HCT116 (cell line): Measurements from ENCODE around the gene MORN5. TPM values are rescaled to one million over a fixed set of nuclear protein-coding genes. Genes with fewer than 3 reads are reported as not detected.

Source experiments
- ATAC-seq: fragments of 200-7000 bp; cut with Tn5 transposase; 2 replicates; pipeline ENCODE4 v1.9.1; 2020; ENCODE audit warnings: mild to moderate bottlenecking, moderate library complexity
- Bru-seq: library from RNA; stranded (reverse); fragments of 400-500 nt; gene quantifications from one replicate; lab custom pipeline; 2021; lab: Mats Ljungman, UMichigan
- BruChase-seq, 2 experiments: library from RNA; stranded (reverse); fragments of 400-500 nt; gene quantifications; one replicate each; lab custom pipeline; 2021; lab: Mats Ljungman, UMichigan
- BruUV-seq: library from RNA; stranded (reverse); fragments of 400-500 nt; replicated peaks from 2 replicates; lab custom pipeline; 2021; lab: Mats Ljungman, UMichigan
- CTCF ChIA-PET: fragments of 300-600 bp; sonication (Branson Sonifier 250); formaldehyde crosslinking; loops from one replicate; lab custom pipeline; 2021; ENCODE audit warnings: antibody characterized with exemption; lab: Charles Lee
- POLR2A ChIA-PET: fragments of 300-600, 350-600 bp; sonication (Branson Sonifier 250); formaldehyde crosslinking; loops from one replicate; lab custom pipeline; 2021; ENCODE audit warnings: antibody characterized with exemption; lab: Charles Lee
- RAD21 ChIA-PET, 2 experiments: fragments of 300-600 bp; sonication (Branson Sonifier 250); formaldehyde crosslinking; loops; one replicate each; lab custom pipeline; 2023; ENCODE audit warnings: low total read pairs in 2 of 2; ENCODE audit not compliant: uncharacterized antibody in 2 of 2, unreplicated experiment in 2 of 2, low non-redundant PET in 1 of 2; lab: Charles Lee
- DNase-seq: peaks from one replicate; pipeline ENCODE4 v3.0.0-alpha.2; 2010; ENCODE audit warnings: low read depth, low spot score
- H2AFZ ChIP-seq: fragments of 200-600 bp; shearing (Covaris generic), sonication (generic); 2 replicates; pipeline ENCODE4 v1.6.1; 2017; ENCODE audit warnings: low read depth, mixed run types, mixed read lengths, antibody characterized with exemption, low read length; ENCODE audit not compliant: poor library complexity, severe bottlenecking
- H3K27ac ChIP-seq: 2 replicates; pipeline ENCODE4 v1.5.1; 2012; ENCODE audit warnings: low read depth, low read length
- H3K27me3 ChIP-seq: fragments of 200-600 bp; sonication (generic); 2 replicates; pipeline ENCODE4 v1.6.1; 2016; ENCODE audit warnings: mixed run types, low read length, mixed read lengths; ENCODE audit not compliant: insufficient read depth
- H3K36me3 ChIP-seq, 2 experiments: fragments of 200-500 bp in 1 of 2; fragments of 200-600 bp in 1 of 2; sonication (Bioruptor generic) in 1 of 2; sonication (generic) in 1 of 2; 2 replicates each; pipeline versions ENCODE4 v1.5.1 to v1.6.1; 2014 to 2016; ENCODE audit warnings: low read length in 2 of 2, inconsistent platforms in 1 of 2, mixed read lengths in 1 of 2, mixed run types in 1 of 2; ENCODE audit not compliant: insufficient read depth in 2 of 2, control insufficient read depth in 1 of 2
- H3K4me1 ChIP-seq, 2 experiments: fragments of 200-600 bp in 1 of 2; sonication (generic) in 1 of 2; 2 replicates each; pipeline versions ENCODE4 v1.5.1 to v1.6.1; 2012 to 2017; ENCODE audit warnings: low read length in 2 of 2, inconsistent platforms in 1 of 2, mild to moderate bottlenecking in 1 of 2, mixed read lengths in 1 of 2, mixed run types in 1 of 2, moderate library complexity in 1 of 2; ENCODE audit not compliant: insufficient read depth in 2 of 2, control insufficient read depth in 1 of 2
- H3K4me2 ChIP-seq: fragments of 200-600 bp; sonication (generic); 2 replicates; pipeline ENCODE4 v1.6.1; 2017; ENCODE audit warnings: mixed run types, low read length, mixed read lengths
- H3K4me3 ChIP-seq, 2 experiments: fragments of 200-600 bp in 1 of 2; sonication (generic) in 1 of 2; replicated peaks in 1 of 2; 2 replicates each; pipeline ENCODE4 v1.5.1; 2011 to 2016; ENCODE audit warnings: low read length in 2 of 2, control low read depth in 1 of 2, low read depth in 1 of 2, mild to moderate bottlenecking in 1 of 2, mixed read lengths in 1 of 2, mixed run types in 1 of 2
- H3K79me2 ChIP-seq: fragments of 200-600 bp; sonication (generic); 2 replicates; pipeline ENCODE4 v1.6.1; 2017; ENCODE audit warnings: mild to moderate bottlenecking, mixed run types, low read length, moderate library complexity, mixed read lengths; ENCODE audit not compliant: insufficient read depth
- H3K9ac ChIP-seq: fragments of 200-600 bp; sonication (generic); 2 replicates; pipeline ENCODE4 v1.6.1; 2016; ENCODE audit warnings: low read length, mixed read lengths
- H3K9me2 ChIP-seq: fragments of 200-600 bp; sonication (generic), shearing (Covaris generic); 2 replicates; pipeline ENCODE4 v1.6.1; 2017; ENCODE audit warnings: mixed run types, mild to moderate bottlenecking, moderate library complexity; ENCODE audit not compliant: insufficient read depth
- H3K9me3 ChIP-seq, 2 experiments: fragments of 200-500 bp in 1 of 2; fragments of 200-600 bp in 1 of 2; sonication (Bioruptor generic) in 1 of 2; sonication (generic) in 1 of 2; 2 replicates each; pipeline ENCODE4 v1.6.1; 2014 to 2017; ENCODE audit warnings: low read length in 2 of 2, mixed read lengths in 2 of 2, inconsistent platforms in 1 of 2, low read depth in 1 of 2, mild to moderate bottlenecking in 1 of 2, mixed run types in 1 of 2, moderate library complexity in 1 of 2; ENCODE audit not compliant: control insufficient read depth in 1 of 2, insufficient read depth in 1 of 2
- H4K20me1 ChIP-seq: fragments of 200-600 bp; sonication (generic), shearing (Covaris generic); 2 replicates; pipeline ENCODE4 v1.6.1; 2017; ENCODE audit warnings: mixed run types, mild to moderate bottlenecking, moderate library complexity; ENCODE audit not compliant: insufficient read depth
- CBX3 ChIP-seq: IDR thresholded peaks from 2 replicates; pipeline ENCODE4 v1.6.1; 2012; ENCODE audit warnings: low read depth
- CEBPB ChIP-seq: IDR thresholded peaks from 2 replicates; pipeline ENCODE4 v1.6.1; 2012; ENCODE audit warnings: low read depth
- EGR1 ChIP-seq: IDR thresholded peaks from 2 replicates; pipeline ENCODE4 v1.6.1; 2012; ENCODE audit warnings: low read depth
- EZH2 ChIP-seq: fragments of 200-600 bp; sonication (generic); IDR thresholded peaks from 2 replicates; pipeline ENCODE4 v1.6.1; 2017; ENCODE audit warnings: antibody characterized with exemption, mixed run types
- JUND ChIP-seq: IDR thresholded peaks from 2 replicates; pipeline ENCODE4 v1.6.1; 2012
- POLR2A ChIP-seq: IDR thresholded peaks from 2 replicates; pipeline ENCODE4 v1.7.0; 2011; ENCODE audit warnings: borderline replicate concordance; ENCODE audit not compliant: insufficient read depth, insufficient read length; ENCODE audit errors: extremely low read depth
- POLR2AphosphoS5 ChIP-seq: IDR thresholded peaks from 2 replicates; pipeline ENCODE4 v1.6.1; 2011; ENCODE audit warnings: mild to moderate bottlenecking, low read depth, low read length, moderate library complexity
- SP1 ChIP-seq: IDR thresholded peaks from 2 replicates; pipeline ENCODE4 v1.6.1; 2012; ENCODE audit warnings: low read depth
- SRF ChIP-seq: IDR thresholded peaks from 2 replicates; pipeline ENCODE4 v1.6.1; 2012; ENCODE audit warnings: low read depth
- TCF7L2 ChIP-seq: IDR thresholded peaks from 2 replicates; pipeline ENCODE4 v1.7.0; 2011; ENCODE audit warnings: borderline replicate concordance, inconsistent platforms; ENCODE audit not compliant: insufficient read depth, insufficient read length; ENCODE audit errors: extremely low read depth
- YY1 ChIP-seq: IDR thresholded peaks from 2 replicates; pipeline ENCODE4 v1.6.1; 2011; ENCODE audit warnings: low read length, low read depth, moderate library complexity, mild to moderate bottlenecking; ENCODE audit not compliant: insufficient replicate concordance; ENCODE audit errors: extremely low read depth
- ZNF274 ChIP-seq: fragments of 200-500 bp; sonication (Bioruptor generic); IDR thresholded peaks from 2 replicates; pipeline ENCODE4 v1.6.1; 2014; ENCODE audit warnings: mild to moderate bottlenecking, low read depth, low read length, inconsistent platforms
- intact Hi-C: fragments of 100-400 bp; cut with micrococcal nuclease; formaldehyde crosslinking; loops from 2 replicates; pipeline ENCODE4 v1.10.0; 2022
- long read RNA-seq: library from polyadenylated mRNA; unstranded; transcript quantifications from one replicate; pipeline ENCODE4 v2.0.0, GENCODE V29; 2021; ENCODE audit not compliant: unreplicated experiment
- polyA plus RNA-seq: library from polyadenylated mRNA; unstranded; fragments of >200 nt; gene quantifications from 2 replicates; pipeline ENCODE4 v1.2.1, GENCODE V29; 2012; ENCODE audit warnings: missing spikeins
- total RNA-seq: library from RNA; stranded (reverse); gene quantifications from one replicate; pipeline ENCODE4 v1.2.1, GENCODE V29; 2021; ENCODE audit not compliant: unreplicated experiment
- TF ChIP-seq, protein P1 (sequence below): IDR thresholded peaks from 2 replicates; pipeline ENCODE4 v1.6.1; 2011; ENCODE audit warnings: mild to moderate bottlenecking, low read length, moderate library complexity; ENCODE audit not compliant: insufficient replicate concordance; ENCODE audit errors: extremely low read depth
- TF ChIP-seq, protein P2 (sequence below): IDR thresholded peaks from 2 replicates; pipeline ENCODE4 v1.6.1; 2012; ENCODE audit warnings: low read depth
- TF ChIP-seq, protein P3 (sequence below): IDR thresholded peaks from 2 replicates; pipeline ENCODE4 v1.6.1; 2012
- TF ChIP-seq, protein P4 (sequence below), 3 experiments: fragments of 200-600 bp in 1 of 3; sonication (generic) in 1 of 3; IDR thresholded peaks in 2 of 3; conservative IDR thresholded peaks in 1 of 3; 2 replicates each; pipeline ENCODE4 v1.5.1; 2012 to 2017; ENCODE audit warnings: low read depth in 2 of 3, low read length in 2 of 3, antibody characterized with exemption in 1 of 3, borderline replicate concordance in 1 of 3, control low read depth in 1 of 3, mild to moderate bottlenecking in 1 of 3, mixed read lengths in 1 of 3, mixed run types in 1 of 3, moderate library complexity in 1 of 3; ENCODE audit not compliant: insufficient read depth in 1 of 3

The MORN5 gene
- total RNA-seq = not detected
- polyA plus RNA-seq = 0.88 TPM in 1 of 2 replicates, not detected in the other
- Bru-seq, nascent RNA = percentile 14 among the genes with signal in this experiment
- BruChase-seq, experiment 1, labeled RNA remaining after a 6-hour chase = percentile 13 among the genes with signal in this experiment
- percentile 15 among the genes with signal in this experiment for BruChase-seq, experiment 2, labeled RNA remaining after a 2-hour chase
- long read RNA-seq = 0 reads

- 0 out of 2 replicates have a peak, but pooled peaks cover 4% of the 10 kb centered on the region for H4K20me1 ChIP-seq
- peak within 1 kb of the TSS; percentile 75 to 92 for H3K4me3 ChIP-seq
- peak within 1 kb of the TSS; percentile 86 for H3K4me2 ChIP-seq
- H3K27ac ChIP-seq = peak within 1 kb of the TSS; percentile 49
- ChIA-PET POLR2A (no interaction called here), RAD21 (no interaction called here), CTCF (interaction anchor here (1.1 to 2.8 kb wide), 3 partner anchors 14 to 191 kb away, joined by 3 to 11 read pairs (median 6); no protein-coding TSS in a partner anchor)
- TSS peak; percentile 72 for BruUV-seq
- peaks cover 0 to 6% of the 10 kb centered on the region in 2 experiments; a peak in 1 of 4 replicates for H3K9me3 ChIP-seq
- ATAC-seq = peak; percentile 93
- intact Hi-C loops = no loop called here
- H3K9me2 ChIP-seq = no peaks in the 10 kb centered on the region
- peaks cover 51% of the 10 kb centered on the region for H3K79me2 ChIP-seq
- no peaks in the 10 kb centered on the region; a peak in 1 of 4 replicates for H3K36me3 ChIP-seq
- no peaks in the 10 kb centered on the region for H3K27me3 ChIP-seq
- peak within 1 kb of the TSS; percentile 47 for H2AFZ ChIP-seq
- peaks cover 4 to 13% of the 10 kb centered on the region in 2 experiments for H3K4me1 ChIP-seq
- peak within 1 kb of the TSS; percentile 82 for H3K9ac ChIP-seq
- peak; percentile 94 for DNase-seq
- TF ChIP-seq, protein P1, sequence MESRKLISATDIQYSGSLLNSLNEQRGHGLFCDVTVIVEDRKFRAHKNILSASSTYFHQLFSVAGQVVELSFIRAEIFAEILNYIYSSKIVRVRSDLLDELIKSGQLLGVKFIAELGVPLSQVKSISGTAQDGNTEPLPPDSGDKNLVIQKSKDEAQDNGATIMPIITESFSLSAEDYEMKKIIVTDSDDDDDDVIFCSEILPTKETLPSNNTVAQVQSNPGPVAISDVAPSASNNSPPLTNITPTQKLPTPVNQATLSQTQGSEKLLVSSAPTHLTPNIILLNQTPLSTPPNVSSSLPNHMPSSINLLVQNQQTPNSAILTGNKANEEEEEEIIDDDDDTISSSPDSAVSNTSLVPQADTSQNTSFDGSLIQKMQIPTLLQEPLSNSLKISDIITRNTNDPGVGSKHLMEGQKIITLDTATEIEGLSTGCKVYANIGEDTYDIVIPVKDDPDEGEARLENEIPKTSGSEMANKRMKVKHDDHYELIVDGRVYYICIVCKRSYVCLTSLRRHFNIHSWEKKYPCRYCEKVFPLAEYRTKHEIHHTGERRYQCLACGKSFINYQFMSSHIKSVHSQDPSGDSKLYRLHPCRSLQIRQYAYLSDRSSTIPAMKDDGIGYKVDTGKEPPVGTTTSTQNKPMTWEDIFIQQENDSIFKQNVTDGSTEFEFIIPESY = no peak
- no peak for TF ChIP-seq CEBPB
- TF ChIP-seq SP1 = no peak
- TF ChIP-seq, protein P2, sequence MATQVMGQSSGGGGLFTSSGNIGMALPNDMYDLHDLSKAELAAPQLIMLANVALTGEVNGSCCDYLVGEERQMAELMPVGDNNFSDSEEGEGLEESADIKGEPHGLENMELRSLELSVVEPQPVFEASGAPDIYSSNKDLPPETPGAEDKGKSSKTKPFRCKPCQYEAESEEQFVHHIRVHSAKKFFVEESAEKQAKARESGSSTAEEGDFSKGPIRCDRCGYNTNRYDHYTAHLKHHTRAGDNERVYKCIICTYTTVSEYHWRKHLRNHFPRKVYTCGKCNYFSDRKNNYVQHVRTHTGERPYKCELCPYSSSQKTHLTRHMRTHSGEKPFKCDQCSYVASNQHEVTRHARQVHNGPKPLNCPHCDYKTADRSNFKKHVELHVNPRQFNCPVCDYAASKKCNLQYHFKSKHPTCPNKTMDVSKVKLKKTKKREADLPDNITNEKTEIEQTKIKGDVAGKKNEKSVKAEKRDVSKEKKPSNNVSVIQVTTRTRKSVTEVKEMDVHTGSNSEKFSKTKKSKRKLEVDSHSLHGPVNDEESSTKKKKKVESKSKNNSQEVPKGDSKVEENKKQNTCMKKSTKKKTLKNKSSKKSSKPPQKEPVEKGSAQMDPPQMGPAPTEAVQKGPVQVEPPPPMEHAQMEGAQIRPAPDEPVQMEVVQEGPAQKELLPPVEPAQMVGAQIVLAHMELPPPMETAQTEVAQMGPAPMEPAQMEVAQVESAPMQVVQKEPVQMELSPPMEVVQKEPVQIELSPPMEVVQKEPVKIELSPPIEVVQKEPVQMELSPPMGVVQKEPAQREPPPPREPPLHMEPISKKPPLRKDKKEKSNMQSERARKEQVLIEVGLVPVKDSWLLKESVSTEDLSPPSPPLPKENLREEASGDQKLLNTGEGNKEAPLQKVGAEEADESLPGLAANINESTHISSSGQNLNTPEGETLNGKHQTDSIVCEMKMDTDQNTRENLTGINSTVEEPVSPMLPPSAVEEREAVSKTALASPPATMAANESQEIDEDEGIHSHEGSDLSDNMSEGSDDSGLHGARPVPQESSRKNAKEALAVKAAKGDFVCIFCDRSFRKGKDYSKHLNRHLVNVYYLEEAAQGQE = no peak
- TF ChIP-seq, protein P3, sequence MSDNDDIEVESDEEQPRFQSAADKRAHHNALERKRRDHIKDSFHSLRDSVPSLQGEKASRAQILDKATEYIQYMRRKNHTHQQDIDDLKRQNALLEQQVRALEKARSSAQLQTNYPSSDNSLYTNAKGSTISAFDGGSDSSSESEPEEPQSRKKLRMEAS = no peak
- no peak for TF ChIP-seq YY1
- TF ChIP-seq EGR1 = 0 out of 2 replicates have a peak, but pooled peaks have one; percentile 46
- TF ChIP-seq POLR2A = peak; percentile 74
- no peak for TF ChIP-seq SRF
- TF ChIP-seq TCF7L2 = no peak
- no peak for TF ChIP-seq EZH2
- no peak for TF ChIP-seq JUND
- TF ChIP-seq ZNF274 = no peak
- TF ChIP-seq CBX3 = no peak
- TF ChIP-seq POLR2AphosphoS5 = peak; percentile 95
- TF ChIP-seq, protein P4, sequence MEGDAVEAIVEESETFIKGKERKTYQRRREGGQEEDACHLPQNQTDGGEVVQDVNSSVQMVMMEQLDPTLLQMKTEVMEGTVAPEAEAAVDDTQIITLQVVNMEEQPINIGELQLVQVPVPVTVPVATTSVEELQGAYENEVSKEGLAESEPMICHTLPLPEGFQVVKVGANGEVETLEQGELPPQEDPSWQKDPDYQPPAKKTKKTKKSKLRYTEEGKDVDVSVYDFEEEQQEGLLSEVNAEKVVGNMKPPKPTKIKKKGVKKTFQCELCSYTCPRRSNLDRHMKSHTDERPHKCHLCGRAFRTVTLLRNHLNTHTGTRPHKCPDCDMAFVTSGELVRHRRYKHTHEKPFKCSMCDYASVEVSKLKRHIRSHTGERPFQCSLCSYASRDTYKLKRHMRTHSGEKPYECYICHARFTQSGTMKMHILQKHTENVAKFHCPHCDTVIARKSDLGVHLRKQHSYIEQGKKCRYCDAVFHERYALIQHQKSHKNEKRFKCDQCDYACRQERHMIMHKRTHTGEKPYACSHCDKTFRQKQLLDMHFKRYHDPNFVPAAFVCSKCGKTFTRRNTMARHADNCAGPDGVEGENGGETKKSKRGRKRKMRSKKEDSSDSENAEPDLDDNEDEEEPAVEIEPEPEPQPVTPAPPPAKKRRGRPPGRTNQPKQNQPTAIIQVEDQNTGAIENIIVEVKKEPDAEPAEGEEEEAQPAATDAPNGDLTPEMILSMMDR (IDR thresholded peaks at IDR 0.05 in 2 of 3, conservative IDR thresholded peaks at IDR 0.05 in 1 of 3; ENCODE audit: borderline replicate concordance in 1 of 3, insufficient read depth in 1 of 3, low read depth in 2 of 3, low read length in 2 of 3) = peak in 1 of 3 experiments; percentile 9; a peak in 1 of 6 replicates
Observed at GRCh38 chr9:122159026-122159924, at the start of gene MORN5, which contains the start of gene NDUFA8. Gene MORN5, plus strand, starts transcription at chr9:122159908. Its CDS starts 65 bp downstream, at chr9:122159973. Gene NDUFA8, minus strand, starts transcription at chr9:122159779. Its CDS starts 102 bp downstream, at chr9:122159677.
